ENCODE measurements around the gene CASP9. TPM values are rescaled to one million over a fixed set of nuclear protein-coding genes. Genes with fewer than 3 reads are reported as not detected.

The CASP9 gene
- polyA plus RNA-seq: 18.8 TPM
- long read RNA-seq, donor 1, transcript CASP9-201 (9 exons, 2,019 nt): major isoform, 6 of 8 reads
- long read RNA-seq, donor 1, partial matches to known transcripts: 0 of 8 reads
- long read RNA-seq, donor 1, other reads (novel, unspliced or antisense): 0 of 8 reads
- long read RNA-seq, donor 2, transcript CASP9-201 (9 exons, 2,019 nt): major isoform, 7 of 7 reads
- long read RNA-seq, donor 2, partial matches to known transcripts: 0 of 7 reads
- long read RNA-seq, donor 2, other reads (novel, unspliced or antisense): 0 of 7 reads
- long read RNA-seq, donor 3: 0 reads
- long read RNA-seq, donor 4: 0 reads
- long read RNA-seq, donor 5, partial matches to known transcripts: 0 of 1 reads
- long read RNA-seq, donor 5, other reads (novel, unspliced or antisense): 0 of 1 reads
- long read RNA-seq, donor 6, transcript CASP9-201 (9 exons, 2,019 nt): major isoform, 5 of 6 reads
- long read RNA-seq, donor 6, partial matches to known transcripts: 0 of 6 reads
- long read RNA-seq, donor 6, other reads (novel, unspliced or antisense): 0 of 6 reads
- long read RNA-seq, donor 7, partial matches to known transcripts: 0 of 3 reads
- long read RNA-seq, donor 7, other reads (novel, unspliced or antisense): 0 of 3 reads
- long read RNA-seq, donor 8, transcript CASP9-201 (9 exons, 2,019 nt): major isoform, 8 of 14 reads
- long read RNA-seq, donor 8, partial matches to known transcripts: 5 of 14 reads
- long read RNA-seq, donor 8, other reads (novel, unspliced or antisense): 0 of 14 reads
- long read RNA-seq, donor 9, transcript CASP9-201 (9 exons, 2,019 nt): major isoform, 6 of 6 reads
- long read RNA-seq, donor 9, partial matches to known transcripts: 0 of 6 reads
- long read RNA-seq, donor 9, other reads (novel, unspliced or antisense): 0 of 6 reads
- long read RNA-seq, donor 10, partial matches to known transcripts: 8 of 12 reads
- long read RNA-seq, donor 10, other reads (novel, unspliced or antisense): 0 of 12 reads
- long read RNA-seq, donor 11, transcript CASP9-201 (9 exons, 2,019 nt): major isoform, 7 of 8 reads
- long read RNA-seq, donor 11, partial matches to known transcripts: 0 of 8 reads
- long read RNA-seq, donor 11, other reads (novel, unspliced or antisense): 0 of 8 reads

GRCh38 chr1:15524021-15524282 lies at the start of gene CASP9:
TSS of gene CASP9 (minus strand) at chr1:15524215. CDS start at chr1:15524200, 15 bp downstream.
- peaks cover 24% of the 10 kb centered on the region for H3K4me1 ChIP-seq (ENCODE audit: control insufficient read depth, insufficient read depth, low read length)
- DNase-seq: no peak
- H3K36me3 ChIP-seq (ENCODE audit: control insufficient read depth, insufficient read depth, low read length): peaks cover 1% of the 10 kb centered on the region
- peak within 1 kb of the TSS; percentile 76 for H3K4me3 ChIP-seq (ENCODE audit: low read length)
- peak within 1 kb of the TSS; percentile 98 for H3K27ac ChIP-seq (ENCODE audit: low read length)
- H3K27me3 ChIP-seq (ENCODE audit: control insufficient read depth, insufficient read depth, low read length): no peaks in the 10 kb centered on the region
- WGBS (ENCODE audit: insufficient coverage, low lambda C conversion rate): no CpG with 5 or more reads among the region's 27 CpGs
- H3K9me3 ChIP-seq (ENCODE audit: control insufficient read depth, low read depth, low read length): no peaks in the 10 kb centered on the region

GRCh38 chr1:15573477-15573876 lies 49.5 kb upstream of the CASP9 start:
- WGBS (ENCODE audit: insufficient coverage, low lambda C conversion rate): no CpG with 5 or more reads among the region's 9 CpGs
- H3K9me3 ChIP-seq (ENCODE audit: control insufficient read depth, low read depth, low read length): no peaks in the 10 kb centered on the region
- no peak for DNase-seq
- H3K4me1 ChIP-seq (ENCODE audit: control insufficient read depth, insufficient read depth, low read length): peaks cover 10% of the 10 kb centered on the region
- no peak overlapping the region for H3K4me3 ChIP-seq (ENCODE audit: low read length)
- no peaks in the 10 kb centered on the region for H3K27me3 ChIP-seq (ENCODE audit: control insufficient read depth, insufficient read depth, low read length)
- H3K36me3 ChIP-seq (ENCODE audit: control insufficient read depth, insufficient read depth, low read length): peaks cover 57% of the 10 kb centered on the region
- no peak overlapping the region for H3K27ac ChIP-seq (ENCODE audit: low read length)

GRCh38 chr1:15571266-15571665 lies 47.3 kb upstream of the CASP9 start:
- H3K36me3 ChIP-seq (ENCODE audit: control insufficient read depth, insufficient read depth, low read length): peaks cover 71% of the 10 kb centered on the region
- H3K4me3 ChIP-seq (ENCODE audit: low read length): no peak overlapping the region
- peaks cover 19% of the 10 kb centered on the region for H3K4me1 ChIP-seq (ENCODE audit: control insufficient read depth, insufficient read depth, low read length)
- no peaks in the 10 kb centered on the region for H3K9me3 ChIP-seq (ENCODE audit: control insufficient read depth, low read depth, low read length)
- H3K27ac ChIP-seq (ENCODE audit: low read length): no peak overlapping the region
- no peaks in the 10 kb centered on the region for H3K27me3 ChIP-seq (ENCODE audit: control insufficient read depth, insufficient read depth, low read length)
- no peak for DNase-seq

- Histone ChIP-seq H3K27ac (ENCODE audit: low read length) (no peak overlapping the region), H3K4me3 (ENCODE audit: low read length) (no peak overlapping the region), H3K36me3 (ENCODE audit: control insufficient read depth, insufficient read depth, low read length) (peaks cover 72% of the 10 kb centered on the region), H3K9me3 (ENCODE audit: control insufficient read depth, low read depth, low read length) (no peaks in the 10 kb centered on the region), H3K27me3 (ENCODE audit: control insufficient read depth, insufficient read depth, low read length) (no peaks in the 10 kb centered on the region), H3K4me1 (ENCODE audit: control insufficient read depth, insufficient read depth, low read length) (peaks cover 19% of the 10 kb centered on the region)
- no peak for DNase-seq
- 83% methylated on average over 1 of the region's 1 CpG for WGBS (ENCODE audit: insufficient coverage, low lambda C conversion rate)
These were observed 46.8 kb upstream of the CASP9 start for GRCh38 chr1:15570861-15571260.

- Histone ChIP-seq H3K9me3 (ENCODE audit: control insufficient read depth, low read depth, low read length) (no peaks in the 10 kb centered on the region), H3K36me3 (ENCODE audit: control insufficient read depth, insufficient read depth, low read length) (peaks cover 66% of the 10 kb centered on the region), H3K27me3 (ENCODE audit: control insufficient read depth, insufficient read depth, low read length) (no peaks in the 10 kb centered on the region), H3K4me3 (ENCODE audit: low read length) (no peak overlapping the region), H3K4me1 (ENCODE audit: control insufficient read depth, insufficient read depth, low read length) (peaks cover 15% of the 10 kb centered on the region), H3K27ac (ENCODE audit: low read length) (no peak overlapping the region)
- WGBS (ENCODE audit: insufficient coverage, low lambda C conversion rate): 17% methylated on average over 2 of the region's 18 CpGs
- DNase-seq: no peak
These were observed 44.5 kb upstream of the CASP9 start for GRCh38 chr1:15568387-15569073.

- Histone ChIP-seq H3K9me3 (ENCODE audit: control insufficient read depth, low read depth, low read length) (no peaks in the 10 kb centered on the region), H3K4me1 (ENCODE audit: control insufficient read depth, insufficient read depth, low read length) (peaks cover 22% of the 10 kb centered on the region), H3K27ac (ENCODE audit: low read length) (peak overlapping the region; percentile 31), H3K27me3 (ENCODE audit: control insufficient read depth, insufficient read depth, low read length) (no peaks in the 10 kb centered on the region), H3K4me3 (ENCODE audit: low read length) (no peak overlapping the region), H3K36me3 (ENCODE audit: control insufficient read depth, insufficient read depth, low read length) (peaks cover 30% of the 10 kb centered on the region)
- WGBS (ENCODE audit: insufficient coverage, low lambda C conversion rate): 17% methylated on average over 1 of the region's 12 CpGs
- DNase-seq: peak; percentile 65 to 87
These were observed 35.3 kb upstream of the CASP9 start for GRCh38 chr1:15559189-15559810.

GRCh38 chr1:15558516-15558915 lies 34.5 kb upstream of the CASP9 start:
- Histone ChIP-seq H3K27ac (ENCODE audit: low read length) (peak overlapping the region; percentile 31), H3K27me3 (ENCODE audit: control insufficient read depth, insufficient read depth, low read length) (no peaks in the 10 kb centered on the region), H3K4me1 (ENCODE audit: control insufficient read depth, insufficient read depth, low read length) (peaks cover 22% of the 10 kb centered on the region), H3K4me3 (ENCODE audit: low read length) (no peak overlapping the region), H3K36me3 (ENCODE audit: control insufficient read depth, insufficient read depth, low read length) (peaks cover 25% of the 10 kb centered on the region), H3K9me3 (ENCODE audit: control insufficient read depth, low read depth, low read length) (no peaks in the 10 kb centered on the region)
- no peak for DNase-seq
- WGBS (ENCODE audit: insufficient coverage, low lambda C conversion rate): 80% methylated on average over 2 of the region's 4 CpGs

- no peak for DNase-seq
- no peaks in the 10 kb centered on the region for H3K27me3 ChIP-seq (ENCODE audit: control insufficient read depth, insufficient read depth, low read length)
- H3K27ac ChIP-seq (ENCODE audit: low read length): no peak overlapping the region
- no peaks in the 10 kb centered on the region for H3K9me3 ChIP-seq (ENCODE audit: control insufficient read depth, low read depth, low read length)
- no peak overlapping the region for H3K4me3 ChIP-seq (ENCODE audit: low read length)
- peaks cover 20% of the 10 kb centered on the region for H3K4me1 ChIP-seq (ENCODE audit: control insufficient read depth, insufficient read depth, low read length)
- 86% methylated on average over 1 of the region's 2 CpGs for WGBS (ENCODE audit: insufficient coverage, low lambda C conversion rate)
- H3K36me3 ChIP-seq (ENCODE audit: control insufficient read depth, insufficient read depth, low read length): peaks cover 18% of the 10 kb centered on the region
These were observed 33.6 kb upstream of the CASP9 start for GRCh38 chr1:15557594-15557993.

GRCh38 chr1:15557008-15557407 lies 33.0 kb upstream of the CASP9 start:
- Histone ChIP-seq H3K4me1 (ENCODE audit: control insufficient read depth, insufficient read depth, low read length) (peaks cover 14% of the 10 kb centered on the region), H3K36me3 (ENCODE audit: control insufficient read depth, insufficient read depth, low read length) (peaks cover 12% of the 10 kb centered on the region), H3K27me3 (ENCODE audit: control insufficient read depth, insufficient read depth, low read length) (no peaks in the 10 kb centered on the region), H3K4me3 (ENCODE audit: low read length) (no peak overlapping the region), H3K9me3 (ENCODE audit: control insufficient read depth, low read depth, low read length) (no peaks in the 10 kb centered on the region), H3K27ac (ENCODE audit: low read length) (no peak overlapping the region)
- no peak for DNase-seq
- WGBS (ENCODE audit: insufficient coverage, low lambda C conversion rate): no CpG with 5 or more reads among the region's 2 CpGs

GRCh38 chr1:15550573-15550972 lies 26.6 kb upstream of the CASP9 start:
- WGBS (ENCODE audit: insufficient coverage, low lambda C conversion rate): no CpG with 5 or more reads among the region's 6 CpGs
- Histone ChIP-seq H3K4me1 (ENCODE audit: control insufficient read depth, insufficient read depth, low read length) (no peaks in the 10 kb centered on the region), H3K9me3 (ENCODE audit: control insufficient read depth, low read depth, low read length) (no peaks in the 10 kb centered on the region), H3K27me3 (ENCODE audit: control insufficient read depth, insufficient read depth, low read length) (no peaks in the 10 kb centered on the region), H3K36me3 (ENCODE audit: control insufficient read depth, insufficient read depth, low read length) (peaks cover 28% of the 10 kb centered on the region), H3K4me3 (ENCODE audit: low read length) (no peak overlapping the region), H3K27ac (ENCODE audit: low read length) (no peak overlapping the region)
- DNase-seq: no peak

All from large intestine (tissue), 12 donors.